HepG2 (cell line): ENCODE measurements around the gene PEX10. TPM values are rescaled to one million over a fixed set of nuclear protein-coding genes. Genes with fewer than 3 reads are reported as not detected.
A peak's percentile ranks its signal among the peaks of the same experiment; 100 is the strongest.

ENCODE experiments used
- CREB3 ChIP-seq: sonication (generic); formaldehyde crosslinking; IDR thresholded peaks from 2 replicates; pipeline ENCODE4 v1.5.0; 2020; ENCODE audit warnings: missing genetic modification reagents
- DPF2 ChIP-seq: sonication (generic); formaldehyde crosslinking; IDR thresholded peaks from 2 replicates; pipeline ENCODE4 v1.4.0; 2020; ENCODE audit warnings: mild to moderate bottlenecking, low read depth, missing genetic modification reagents, borderline replicate concordance
- JUND ChIP-seq: sonication (generic); formaldehyde crosslinking; IDR thresholded peaks from 2 replicates; pipeline ENCODE4 v1.8.0; 2022; ENCODE audit warnings: mild to moderate bottlenecking, missing genetic modification reagents
- NR2F1 ChIP-seq, 2 experiments: fragments of 450-650 bp in 1 of 2; formaldehyde crosslinking in 1 of 2; IDR thresholded peaks; 2 replicates each; pipeline versions ENCODE4 v1.5.0 to v1.6.1; 2016 to 2020; ENCODE audit warnings: mild to moderate bottlenecking in 1 of 2, missing compliant biosample characterization in 1 of 2, missing genetic modification reagents in 1 of 2, moderate library complexity in 1 of 2
- RFXANK ChIP-seq: IDR thresholded peaks from 2 replicates; pipeline ENCODE4 v1.6.1; 2016
- SMC3 ChIP-seq: IDR thresholded peaks from 2 replicates; pipeline ENCODE4 v1.6.1; 2011; ENCODE audit warnings: low read length, improper control_type of control experiment
- SNAI1 ChIP-seq: sonication (generic); formaldehyde crosslinking; IDR thresholded peaks from 2 replicates; pipeline ENCODE4 v1.5.0; 2020; ENCODE audit warnings: mild to moderate bottlenecking, missing genetic modification reagents, borderline replicate concordance
- YEATS4 ChIP-seq: sonication (generic); formaldehyde crosslinking; IDR thresholded peaks from 2 replicates; pipeline ENCODE4 v1.4.0; 2020; ENCODE audit warnings: missing genetic modification reagents, borderline replicate concordance
- ZNF407 ChIP-seq: sonication (generic); formaldehyde crosslinking; IDR thresholded peaks from one replicate; pipeline ENCODE4 v1.5.1; 2020; ENCODE audit warnings: mild to moderate bottlenecking, missing genetic modification reagents; ENCODE audit errors: not compliant biosample characterization
- ZNF768 ChIP-seq: sonication (generic); formaldehyde crosslinking; IDR thresholded peaks from 2 replicates; pipeline ENCODE4 v1.4.0; 2020; ENCODE audit warnings: missing genetic modification reagents
- polyA plus RNA-seq, 8 experiments: library from polyadenylated mRNA; depleted of rRNA in 3 of 8; stranded (reverse) in 7 of 8; unstranded in 1 of 8; fragments of >200 nt; fragmentation: Illumina TruSeq in 4 of 8; extraction: Trizol in 4 of 8; gene quantifications; 2 replicates each; pipeline versions ENCODE4 v1.2.1 to v1.2.3, GENCODE V29; 2011 to 2016; ENCODE audit warnings: low read depth in 4 of 8, missing spikeins in 1 of 8, mixed read lengths in 1 of 8; ENCODE audit not compliant: insufficient read depth in 1 of 8
- total RNA-seq, 5 experiments: library from RNA; depleted of rRNA; stranded (reverse); fragments of >200 nt; fragmentation: Illumina TruSeq; extraction: Trizol; gene quantifications; 2 replicates each; pipeline ENCODE4 v1.2.3, GENCODE V29; 2016; ENCODE audit warnings: low read depth in 1 of 5
- TF ChIP-seq, protein P1 (sequence below): sonication (generic); formaldehyde crosslinking; IDR thresholded peaks from 2 replicates; pipeline ENCODE4 v1.5.1; 2020; ENCODE audit warnings: mild to moderate bottlenecking, missing genetic modification reagents, moderate library complexity
- TF ChIP-seq, protein P2 (sequence below): sonication (generic); formaldehyde crosslinking; IDR thresholded peaks from 2 replicates; pipeline ENCODE4 v1.5.0; 2020; ENCODE audit warnings: mild to moderate bottlenecking, missing genetic modification reagents
- TF ChIP-seq, protein P3 (sequence below), 2 experiments: fragments of 450-650 bp in 1 of 2; sonication (generic) in 1 of 2; formaldehyde crosslinking; IDR thresholded peaks; 2 replicates each; pipeline versions ENCODE4 v1.5.0 to v1.8.0; 2020 to 2022; ENCODE audit warnings: mild to moderate bottlenecking in 1 of 2, missing genetic modification reagents in 1 of 2

Gene PEX10
- total and polyA plus RNA-seq, 2 of the 13 experiments (the other 11 are each of a cell fraction or from before 2014, with no cell fraction given): 16.1 to 39.6 TPM

GRCh38 chr1:2411801-2412394 is 466 bp downstream of the PEX10 start (continued):
- TF ChIP-seq ZNF407 (CRISPR knock-in tag) (no peak), SNAI1 (0 out of 2 replicates have a peak, but pooled peaks have one; percentile 65), SMC3 (no peak), DPF2 (CRISPR knock-in tag) (no peak), ZNF768 (CRISPR knock-in tag) (no peak), CREB3 (CRISPR knock-in tag) (no peak), NR2F1 (CRISPR knock-in tag; IDR thresholded peaks at IDR 0.05) (no peak), YEATS4 (CRISPR knock-in tag) (no peak), RFXANK (CRISPR knock-in tag) (no peak), JUND (no peak)
- TF ChIP-seq, protein P1, sequence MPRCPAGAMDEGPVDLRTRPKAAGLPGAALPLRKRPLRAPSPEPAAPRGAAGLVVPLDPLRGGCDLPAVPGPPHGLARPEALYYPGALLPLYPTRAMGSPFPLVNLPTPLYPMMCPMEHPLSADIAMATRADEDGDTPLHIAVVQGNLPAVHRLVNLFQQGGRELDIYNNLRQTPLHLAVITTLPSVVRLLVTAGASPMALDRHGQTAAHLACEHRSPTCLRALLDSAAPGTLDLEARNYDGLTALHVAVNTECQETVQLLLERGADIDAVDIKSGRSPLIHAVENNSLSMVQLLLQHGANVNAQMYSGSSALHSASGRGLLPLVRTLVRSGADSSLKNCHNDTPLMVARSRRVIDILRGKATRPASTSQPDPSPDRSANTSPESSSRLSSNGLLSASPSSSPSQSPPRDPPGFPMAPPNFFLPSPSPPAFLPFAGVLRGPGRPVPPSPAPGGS (CRISPR knock-in tag): 0 out of 2 replicates have a peak, but pooled peaks have one; percentile 20
- TF ChIP-seq, protein P2, sequence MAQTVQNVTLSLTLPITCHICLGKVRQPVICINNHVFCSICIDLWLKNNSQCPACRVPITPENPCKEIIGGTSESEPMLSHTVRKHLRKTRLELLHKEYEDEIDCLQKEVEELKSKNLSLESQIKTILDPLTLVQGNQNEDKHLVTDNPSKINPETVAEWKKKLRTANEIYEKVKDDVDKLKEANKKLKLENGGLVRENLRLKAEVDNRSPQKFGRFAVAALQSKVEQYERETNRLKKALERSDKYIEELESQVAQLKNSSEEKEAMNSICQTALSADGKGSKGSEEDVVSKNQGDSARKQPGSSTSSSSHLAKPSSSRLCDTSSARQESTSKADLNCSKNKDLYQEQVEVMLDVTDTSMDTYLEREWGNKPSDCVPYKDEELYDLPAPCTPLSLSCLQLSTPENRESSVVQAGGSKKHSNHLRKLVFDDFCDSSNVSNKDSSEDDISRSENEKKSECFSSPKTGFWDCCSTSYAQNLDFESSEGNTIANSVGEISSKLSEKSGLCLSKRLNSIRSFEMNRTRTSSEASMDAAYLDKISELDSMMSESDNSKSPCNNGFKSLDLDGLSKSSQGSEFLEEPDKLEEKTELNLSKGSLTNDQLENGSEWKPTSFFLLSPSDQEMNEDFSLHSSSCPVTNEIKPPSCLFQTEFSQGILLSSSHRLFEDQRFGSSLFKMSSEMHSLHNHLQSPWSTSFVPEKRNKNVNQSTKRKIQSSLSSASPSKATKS (CRISPR knock-in tag): no peak
- TF ChIP-seq, protein P3, sequence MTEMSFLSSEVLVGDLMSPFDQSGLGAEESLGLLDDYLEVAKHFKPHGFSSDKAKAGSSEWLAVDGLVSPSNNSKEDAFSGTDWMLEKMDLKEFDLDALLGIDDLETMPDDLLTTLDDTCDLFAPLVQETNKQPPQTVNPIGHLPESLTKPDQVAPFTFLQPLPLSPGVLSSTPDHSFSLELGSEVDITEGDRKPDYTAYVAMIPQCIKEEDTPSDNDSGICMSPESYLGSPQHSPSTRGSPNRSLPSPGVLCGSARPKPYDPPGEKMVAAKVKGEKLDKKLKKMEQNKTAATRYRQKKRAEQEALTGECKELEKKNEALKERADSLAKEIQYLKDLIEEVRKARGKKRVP (CRISPR knock-in tag; IDR thresholded peaks at IDR 0.05): no peak
